Measurements from ENCODE around the gene SEBOX. TPM values are rescaled to one million over a fixed set of nuclear protein-coding genes. Genes with fewer than 3 reads are reported as not detected.

SEBOX gene
- total and polyA plus RNA-seq, 2 experiments from 2014 or later, result not detected

DNA sequence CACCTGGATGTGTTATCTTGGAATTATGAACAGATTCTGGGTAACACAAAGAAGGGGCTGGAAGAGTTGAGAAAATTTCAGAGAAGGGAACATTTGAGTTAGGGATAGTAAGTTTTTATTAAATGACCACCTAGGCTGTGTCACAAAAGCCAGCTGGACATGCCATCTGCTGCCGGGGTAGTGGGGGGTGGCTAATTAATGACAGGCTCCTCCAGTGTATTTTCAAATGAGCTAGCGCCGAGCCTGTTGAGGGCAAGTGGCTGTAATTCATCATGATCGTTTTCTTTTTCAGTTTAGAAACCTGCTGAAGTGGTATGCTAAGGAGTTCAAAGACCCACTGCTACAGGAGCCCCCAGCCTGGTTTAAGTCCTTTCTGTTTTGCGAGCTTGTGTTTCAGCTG lies 39.8 kb downstream of the SEBOX start (continued):
- TF ChIP-seq, protein P1, sequence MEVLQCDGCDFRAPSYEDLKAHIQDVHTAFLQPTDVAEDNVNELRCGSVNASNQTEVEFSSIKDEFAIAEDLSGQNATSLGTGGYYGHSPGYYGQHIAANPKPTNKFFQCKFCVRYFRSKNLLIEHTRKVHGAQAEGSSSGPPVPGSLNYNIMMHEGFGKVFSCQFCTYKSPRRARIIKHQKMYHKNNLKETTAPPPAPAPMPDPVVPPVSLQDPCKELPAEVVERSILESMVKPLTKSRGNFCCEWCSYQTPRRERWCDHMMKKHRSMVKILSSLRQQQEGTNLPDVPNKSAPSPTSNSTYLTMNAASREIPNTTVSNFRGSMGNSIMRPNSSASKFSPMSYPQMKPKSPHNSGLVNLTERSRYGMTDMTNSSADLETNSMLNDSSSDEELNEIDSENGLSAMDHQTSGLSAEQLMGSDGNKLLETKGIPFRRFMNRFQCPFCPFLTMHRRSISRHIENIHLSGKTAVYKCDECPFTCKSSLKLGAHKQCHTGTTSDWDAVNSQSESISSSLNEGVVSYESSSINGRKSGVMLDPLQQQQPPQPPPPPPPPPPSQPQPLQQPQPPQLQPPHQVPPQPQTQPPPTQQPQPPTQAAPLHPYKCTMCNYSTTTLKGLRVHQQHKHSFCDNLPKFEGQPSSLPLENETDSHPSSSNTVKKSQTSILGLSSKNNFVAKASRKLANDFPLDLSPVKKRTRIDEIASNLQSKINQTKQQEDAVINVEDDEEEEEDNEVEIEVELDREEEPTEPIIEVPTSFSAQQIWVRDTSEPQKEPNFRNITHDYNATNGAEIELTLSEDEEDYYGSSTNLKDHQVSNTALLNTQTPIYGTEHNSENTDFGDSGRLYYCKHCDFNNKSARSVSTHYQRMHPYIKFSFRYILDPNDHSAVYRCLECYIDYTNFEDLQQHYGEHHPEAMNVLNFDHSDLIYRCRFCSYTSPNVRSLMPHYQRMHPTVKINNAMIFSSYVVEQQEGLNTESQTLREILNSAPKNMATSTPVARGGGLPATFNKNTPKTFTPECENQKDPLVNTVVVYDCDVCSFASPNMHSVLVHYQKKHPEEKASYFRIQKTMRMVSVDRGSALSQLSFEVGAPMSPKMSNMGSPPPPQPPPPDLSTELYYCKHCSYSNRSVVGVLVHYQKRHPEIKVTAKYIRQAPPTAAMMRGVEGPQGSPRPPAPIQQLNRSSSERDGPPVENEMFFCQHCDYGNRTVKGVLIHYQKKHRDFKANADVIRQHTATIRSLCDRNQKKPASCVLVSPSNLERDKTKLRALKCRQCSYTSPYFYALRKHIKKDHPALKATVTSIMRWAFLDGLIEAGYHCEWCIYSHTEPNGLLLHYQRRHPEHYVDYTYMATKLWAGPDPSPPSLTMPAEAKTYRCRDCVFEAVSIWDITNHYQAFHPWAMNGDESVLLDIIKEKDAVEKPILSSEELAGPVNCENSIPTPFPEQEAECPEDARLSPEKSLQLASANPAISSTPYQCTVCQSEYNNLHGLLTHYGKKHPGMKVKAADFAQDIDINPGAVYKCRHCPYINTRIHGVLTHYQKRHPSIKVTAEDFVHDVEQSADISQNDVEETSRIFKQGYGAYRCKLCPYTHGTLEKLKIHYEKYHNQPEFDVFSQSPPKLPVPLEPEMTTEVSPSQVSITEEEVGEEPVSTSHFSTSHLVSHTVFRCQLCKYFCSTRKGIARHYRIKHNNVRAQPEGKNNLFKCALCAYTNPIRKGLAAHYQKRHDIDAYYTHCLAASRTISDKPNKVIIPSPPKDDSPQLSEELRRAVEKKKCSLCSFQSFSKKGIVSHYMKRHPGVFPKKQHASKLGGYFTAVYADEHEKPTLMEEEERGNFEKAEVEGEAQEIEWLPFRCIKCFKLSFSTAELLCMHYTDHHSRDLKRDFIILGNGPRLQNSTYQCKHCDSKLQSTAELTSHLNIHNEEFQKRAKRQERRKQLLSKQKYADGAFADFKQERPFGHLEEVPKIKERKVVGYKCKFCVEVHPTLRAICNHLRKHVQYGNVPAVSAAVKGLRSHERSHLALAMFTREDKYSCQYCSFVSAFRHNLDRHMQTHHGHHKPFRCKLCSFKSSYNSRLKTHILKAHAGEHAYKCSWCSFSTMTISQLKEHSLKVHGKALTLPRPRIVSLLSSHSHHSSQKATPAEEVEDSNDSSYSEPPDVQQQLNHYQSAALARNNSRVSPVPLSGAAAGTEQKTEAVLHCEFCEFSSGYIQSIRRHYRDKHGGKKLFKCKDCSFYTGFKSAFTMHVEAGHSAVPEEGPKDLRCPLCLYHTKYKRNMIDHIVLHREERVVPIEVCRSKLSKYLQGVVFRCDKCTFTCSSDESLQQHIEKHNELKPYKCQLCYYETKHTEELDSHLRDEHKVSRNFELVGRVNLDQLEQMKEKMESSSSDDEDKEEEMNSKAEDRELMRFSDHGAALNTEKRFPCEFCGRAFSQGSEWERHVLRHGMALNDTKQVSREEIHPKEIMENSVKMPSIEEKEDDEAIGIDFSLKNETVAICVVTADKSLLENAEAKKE (CRISPR knock-in tag; IDR thresholded peaks at IDR 0.05), result no peak
- no peak for TF ChIP-seq JUNB (IDR thresholded peaks at IDR 0.05; ENCODE audit: unreplicated experiment)

DNA sequence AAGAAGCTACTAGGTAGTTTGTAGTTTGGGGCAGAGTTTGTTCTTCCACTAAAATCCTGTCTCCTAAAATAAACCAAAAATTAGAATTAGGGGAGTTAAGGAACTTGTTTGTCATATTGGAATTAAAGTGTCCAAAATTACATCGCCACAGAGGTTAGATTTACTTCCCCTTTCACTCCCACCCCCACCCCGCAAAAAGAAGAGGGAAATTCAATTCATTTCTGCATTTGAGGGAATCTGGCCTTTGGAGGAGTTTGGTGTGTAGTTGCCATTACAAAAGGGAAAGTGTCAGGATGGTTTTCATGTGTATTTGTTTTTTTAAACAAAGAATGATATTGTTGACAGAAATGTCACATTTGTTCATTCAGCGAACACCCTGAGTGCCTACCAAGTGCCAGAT lies 40.2 kb downstream of the SEBOX start:
- Histone ChIP-seq H3K4me1 (ENCODE audit: insufficient read depth) (peaks cover 40% of the 10 kb centered on the region), H3K27me3 (ENCODE audit: insufficient read depth) (no peaks in the 10 kb centered on the region), H3K36me3 (ENCODE audit: insufficient read depth) (peaks cover 22% of the 10 kb centered on the region), H3F3A (replicated peaks; ENCODE audit: low read depth) (peaks cover 28% of the 10 kb centered on the region; the same call in 1 of the 2 replicates), H3K27ac (ENCODE audit: low read depth) (peak overlapping the region; percentile 7), H3K4me2 (no peak overlapping the region), H4K20me1 (replicated peaks; ENCODE audit: insufficient read depth) (peaks cover 75% of the 10 kb centered on the region), H3K79me2 (replicated peaks; ENCODE audit: insufficient read depth) (peaks cover 65% of the 10 kb centered on the region), H2AFZ (no peak overlapping the region), H3K4me3 (no peak overlapping the region), H3K9me2 (ENCODE audit: insufficient read depth) (no peaks in the 10 kb centered on the region)
- DNase-seq (ENCODE audit: low spot score), result no peak
- H3K9me3 Mint-ChIP-seq, result no peaks in the 10 kb centered on the region
- peaks cover 30% of the 10 kb centered on the region for H3K4me1 Mint-ChIP-seq
- no peak overlapping the region; the same call in 2 of the 3 replicates for H3K4me3 Mint-ChIP-seq
- peaks cover 7% of the 10 kb centered on the region for H3K27me3 Mint-ChIP-seq (ENCODE audit: insufficient read depth, low read depth, poor library complexity)
- H3K36me3 Mint-ChIP-seq (ENCODE audit: low read depth), result peaks cover 74% of the 10 kb centered on the region
- ATAC-seq, result no peak
- no peak overlapping the region for H3K27ac Mint-ChIP-seq
- TF ChIP-seq EZH2 (IDR thresholded peaks at IDR 0.05; ENCODE audit: low read depth, unreplicated experiment) (no peak), CREB1 (CRISPR knock-in tag; IDR thresholded peaks at IDR 0.05; ENCODE audit: low read depth) (no peak), STAT1 (IDR thresholded peaks at IDR 0.05; ENCODE audit: unreplicated experiment) (no peak), ZNF114 (CRISPR knock-in tag; IDR thresholded peaks at IDR 0.05) (no peak), NANOG (IDR thresholded peaks at IDR 0.05; ENCODE audit: borderline replicate concordance) (no peak), JUNB (IDR thresholded peaks at IDR 0.05; ENCODE audit: unreplicated experiment) (no peak)
- TF ChIP-seq, protein P2, sequence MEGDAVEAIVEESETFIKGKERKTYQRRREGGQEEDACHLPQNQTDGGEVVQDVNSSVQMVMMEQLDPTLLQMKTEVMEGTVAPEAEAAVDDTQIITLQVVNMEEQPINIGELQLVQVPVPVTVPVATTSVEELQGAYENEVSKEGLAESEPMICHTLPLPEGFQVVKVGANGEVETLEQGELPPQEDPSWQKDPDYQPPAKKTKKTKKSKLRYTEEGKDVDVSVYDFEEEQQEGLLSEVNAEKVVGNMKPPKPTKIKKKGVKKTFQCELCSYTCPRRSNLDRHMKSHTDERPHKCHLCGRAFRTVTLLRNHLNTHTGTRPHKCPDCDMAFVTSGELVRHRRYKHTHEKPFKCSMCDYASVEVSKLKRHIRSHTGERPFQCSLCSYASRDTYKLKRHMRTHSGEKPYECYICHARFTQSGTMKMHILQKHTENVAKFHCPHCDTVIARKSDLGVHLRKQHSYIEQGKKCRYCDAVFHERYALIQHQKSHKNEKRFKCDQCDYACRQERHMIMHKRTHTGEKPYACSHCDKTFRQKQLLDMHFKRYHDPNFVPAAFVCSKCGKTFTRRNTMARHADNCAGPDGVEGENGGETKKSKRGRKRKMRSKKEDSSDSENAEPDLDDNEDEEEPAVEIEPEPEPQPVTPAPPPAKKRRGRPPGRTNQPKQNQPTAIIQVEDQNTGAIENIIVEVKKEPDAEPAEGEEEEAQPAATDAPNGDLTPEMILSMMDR (conservative IDR thresholded peaks at IDR 0.05; ENCODE audit: low read depth in 2 of 2), result no peak
- TF ChIP-seq, protein P3, sequence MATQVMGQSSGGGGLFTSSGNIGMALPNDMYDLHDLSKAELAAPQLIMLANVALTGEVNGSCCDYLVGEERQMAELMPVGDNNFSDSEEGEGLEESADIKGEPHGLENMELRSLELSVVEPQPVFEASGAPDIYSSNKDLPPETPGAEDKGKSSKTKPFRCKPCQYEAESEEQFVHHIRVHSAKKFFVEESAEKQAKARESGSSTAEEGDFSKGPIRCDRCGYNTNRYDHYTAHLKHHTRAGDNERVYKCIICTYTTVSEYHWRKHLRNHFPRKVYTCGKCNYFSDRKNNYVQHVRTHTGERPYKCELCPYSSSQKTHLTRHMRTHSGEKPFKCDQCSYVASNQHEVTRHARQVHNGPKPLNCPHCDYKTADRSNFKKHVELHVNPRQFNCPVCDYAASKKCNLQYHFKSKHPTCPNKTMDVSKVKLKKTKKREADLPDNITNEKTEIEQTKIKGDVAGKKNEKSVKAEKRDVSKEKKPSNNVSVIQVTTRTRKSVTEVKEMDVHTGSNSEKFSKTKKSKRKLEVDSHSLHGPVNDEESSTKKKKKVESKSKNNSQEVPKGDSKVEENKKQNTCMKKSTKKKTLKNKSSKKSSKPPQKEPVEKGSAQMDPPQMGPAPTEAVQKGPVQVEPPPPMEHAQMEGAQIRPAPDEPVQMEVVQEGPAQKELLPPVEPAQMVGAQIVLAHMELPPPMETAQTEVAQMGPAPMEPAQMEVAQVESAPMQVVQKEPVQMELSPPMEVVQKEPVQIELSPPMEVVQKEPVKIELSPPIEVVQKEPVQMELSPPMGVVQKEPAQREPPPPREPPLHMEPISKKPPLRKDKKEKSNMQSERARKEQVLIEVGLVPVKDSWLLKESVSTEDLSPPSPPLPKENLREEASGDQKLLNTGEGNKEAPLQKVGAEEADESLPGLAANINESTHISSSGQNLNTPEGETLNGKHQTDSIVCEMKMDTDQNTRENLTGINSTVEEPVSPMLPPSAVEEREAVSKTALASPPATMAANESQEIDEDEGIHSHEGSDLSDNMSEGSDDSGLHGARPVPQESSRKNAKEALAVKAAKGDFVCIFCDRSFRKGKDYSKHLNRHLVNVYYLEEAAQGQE (IDR thresholded peaks at IDR 0.05; ENCODE audit: unreplicated experiment), result no peak
- TF ChIP-seq, protein P4, sequence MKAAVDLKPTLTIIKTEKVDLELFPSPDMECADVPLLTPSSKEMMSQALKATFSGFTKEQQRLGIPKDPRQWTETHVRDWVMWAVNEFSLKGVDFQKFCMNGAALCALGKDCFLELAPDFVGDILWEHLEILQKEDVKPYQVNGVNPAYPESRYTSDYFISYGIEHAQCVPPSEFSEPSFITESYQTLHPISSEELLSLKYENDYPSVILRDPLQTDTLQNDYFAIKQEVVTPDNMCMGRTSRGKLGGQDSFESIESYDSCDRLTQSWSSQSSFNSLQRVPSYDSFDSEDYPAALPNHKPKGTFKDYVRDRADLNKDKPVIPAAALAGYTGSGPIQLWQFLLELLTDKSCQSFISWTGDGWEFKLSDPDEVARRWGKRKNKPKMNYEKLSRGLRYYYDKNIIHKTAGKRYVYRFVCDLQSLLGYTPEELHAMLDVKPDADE (IDR thresholded peaks at IDR 0.05), result no peak
